ENCODE results near the gene EFCAB11.

- TF ChIP-seq CTCF (IDR thresholded peaks at IDR 0.05; ENCODE audit: poor library complexity) (no peak), EZH2 (IDR thresholded peaks at IDR 0.05; ENCODE audit: borderline replicate concordance) (no peak)
Observed at GRCh38 chr14:89760086-89760485, 194.4 kb downstream of the EFCAB11 start.

All from hepatocyte (in vitro differentiated cells).